Endodermal cell (in vitro differentiated cells): ENCODE data around the gene TNFSF11. TPM values are rescaled to one million over a fixed set of nuclear protein-coding genes. Genes with fewer than 3 reads are reported as not detected.

Experiments
- DNase-seq: peaks from one replicate; pipeline ENCODE4 v3.0.0-alpha.2; 2017
- H3K27ac ChIP-seq: 2 replicates; pipeline ENCODE4 v1.5.1; 2013; ENCODE audit warnings: mild to moderate bottlenecking, low read depth, low read length, moderate library complexity
- H3K27me3 ChIP-seq: 2 replicates; pipeline ENCODE4 v1.6.1; 2013; ENCODE audit warnings: mild to moderate bottlenecking, low read length, moderate library complexity; ENCODE audit not compliant: insufficient read depth, control insufficient read depth, poor library complexity, severe bottlenecking
- H3K36me3 ChIP-seq: 2 replicates; pipeline ENCODE4 v1.7.0; 2013; ENCODE audit warnings: mild to moderate bottlenecking, low read length, moderate library complexity; ENCODE audit not compliant: control insufficient read depth, insufficient read depth
- H3K4me1 ChIP-seq: one replicate; pipeline ENCODE4 v1.7.0; 2013; ENCODE audit warnings: low read length; ENCODE audit not compliant: control insufficient read depth, insufficient read depth
- H3K4me3 ChIP-seq: 2 replicates; pipeline ENCODE4 v1.5.1; 2013; ENCODE audit warnings: mild to moderate bottlenecking, low read length, moderate library complexity
- H3K9ac ChIP-seq: 2 replicates; pipeline ENCODE4 v1.6.1; 2013; ENCODE audit warnings: mild to moderate bottlenecking, low read length, moderate library complexity; ENCODE audit not compliant: poor library complexity, severe bottlenecking; ENCODE audit errors: extremely low read depth
- H3K9me3 ChIP-seq: 2 replicates; pipeline ENCODE4 v1.6.1; 2013; ENCODE audit warnings: mild to moderate bottlenecking, low read length, moderate library complexity; ENCODE audit not compliant: control insufficient read depth
- H3K27ac Mint-ChIP-seq: 2 replicates; pipeline ENCODE4 v1.8.0; 2020; ENCODE audit warnings: mixed read lengths
- H3K27me3 Mint-ChIP-seq: 2 replicates; pipeline ENCODE4 v1.8.0; 2021; ENCODE audit warnings: mild to moderate bottlenecking, mixed read lengths; ENCODE audit not compliant: insufficient read depth
- H3K36me3 Mint-ChIP-seq: 2 replicates; pipeline ENCODE4 v1.8.0; 2020; ENCODE audit warnings: low read depth, mixed read lengths
- H3K4me1 Mint-ChIP-seq: 2 replicates; pipeline ENCODE4 v1.8.0; 2020; ENCODE audit warnings: mixed read lengths
- H3K4me3 Mint-ChIP-seq: 2 replicates; pipeline ENCODE4 v1.8.0; 2020; ENCODE audit warnings: mild to moderate bottlenecking, moderate library complexity, mixed read lengths
- H3K9me3 Mint-ChIP-seq: 2 replicates; pipeline ENCODE4 v1.8.0; 2020; ENCODE audit warnings: mild to moderate bottlenecking, mixed read lengths
- WGBS, 2 experiments: methylation state at CpG; one replicate each; pipeline versions ENCODE4 v1.1.5 to v1.1.7; 2013; ENCODE audit warnings: missing lambda C conversion rate in 2 of 2, mixed read lengths in 1 of 2; ENCODE audit not compliant: insufficient coverage in 1 of 2, insufficient read length in 1 of 2; 5-methylcytosine and 5-hydroxymethylcytosine counted together
- total RNA-seq, 2 donors: library from RNA; stranded (reverse); fragmentation: NEBNext Ultra II Directional in 1 of 2; extraction: Animal tissue kit (Norgen Biotek cat#: 25700) in 1 of 2; gene quantifications; 2 replicates in 1 of 2; 3 replicates in 1 of 2; pipeline ENCODE4 v1.2.1, GENCODE V29; 2021
- TF ChIP-seq, protein P1 (sequence below): fragments of 200-600 bp; sonication (generic); conservative IDR thresholded peaks from 2 replicates; pipeline ENCODE4 v1.5.0; 2021; ENCODE audit warnings: antibody characterized with exemption, mild to moderate bottlenecking

Gene TNFSF11
- total RNA-seq, 2 donors from 2014 or later = 0.53 to 1.1 TPM

DNA sequence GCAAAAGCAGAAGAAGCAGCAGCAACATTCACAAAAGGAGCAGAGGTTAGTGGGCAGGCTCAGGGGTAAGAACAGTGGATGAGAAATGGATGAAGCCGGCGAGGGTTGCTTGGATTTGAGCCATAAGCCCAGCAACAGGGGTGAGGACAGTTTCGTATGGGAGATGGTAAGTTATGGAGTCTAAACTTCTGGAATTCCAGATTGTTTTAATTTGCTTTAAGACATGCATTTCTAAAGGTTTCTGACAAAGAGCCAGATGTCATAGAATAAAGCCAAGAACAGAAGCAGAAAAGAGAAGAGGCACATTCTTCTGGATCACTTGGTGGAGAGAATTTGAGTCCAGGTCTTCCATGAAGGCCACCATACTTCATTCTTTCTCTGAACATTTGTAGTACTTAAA is 76.6 kb downstream of the TNFSF11 start:
- Histone ChIP-seq H3K36me3 (no peaks in the 10 kb centered on the region), H3K27ac (no peak overlapping the region), H3K4me1 (peaks cover 1% of the 10 kb centered on the region), H3K27me3 (peaks cover 21% of the 10 kb centered on the region), H3K9me3 (no peaks in the 10 kb centered on the region), H3K9ac (no peak overlapping the region), H3K4me3 (no peak overlapping the region)
- H3K4me3 Mint-ChIP-seq = no peak overlapping the region
- H3K36me3 Mint-ChIP-seq = no peaks in the 10 kb centered on the region
- 88 to 89% methylated on average over 3 of the region's 3 CpGs for WGBS, 2 experiments
- peaks cover 2% of the 10 kb centered on the region for H3K9me3 Mint-ChIP-seq
- peaks cover 16% of the 10 kb centered on the region for H3K4me1 Mint-ChIP-seq
- H3K27me3 Mint-ChIP-seq = peaks cover 24% of the 10 kb centered on the region
- DNase-seq = no peak
- TF ChIP-seq, protein P1, sequence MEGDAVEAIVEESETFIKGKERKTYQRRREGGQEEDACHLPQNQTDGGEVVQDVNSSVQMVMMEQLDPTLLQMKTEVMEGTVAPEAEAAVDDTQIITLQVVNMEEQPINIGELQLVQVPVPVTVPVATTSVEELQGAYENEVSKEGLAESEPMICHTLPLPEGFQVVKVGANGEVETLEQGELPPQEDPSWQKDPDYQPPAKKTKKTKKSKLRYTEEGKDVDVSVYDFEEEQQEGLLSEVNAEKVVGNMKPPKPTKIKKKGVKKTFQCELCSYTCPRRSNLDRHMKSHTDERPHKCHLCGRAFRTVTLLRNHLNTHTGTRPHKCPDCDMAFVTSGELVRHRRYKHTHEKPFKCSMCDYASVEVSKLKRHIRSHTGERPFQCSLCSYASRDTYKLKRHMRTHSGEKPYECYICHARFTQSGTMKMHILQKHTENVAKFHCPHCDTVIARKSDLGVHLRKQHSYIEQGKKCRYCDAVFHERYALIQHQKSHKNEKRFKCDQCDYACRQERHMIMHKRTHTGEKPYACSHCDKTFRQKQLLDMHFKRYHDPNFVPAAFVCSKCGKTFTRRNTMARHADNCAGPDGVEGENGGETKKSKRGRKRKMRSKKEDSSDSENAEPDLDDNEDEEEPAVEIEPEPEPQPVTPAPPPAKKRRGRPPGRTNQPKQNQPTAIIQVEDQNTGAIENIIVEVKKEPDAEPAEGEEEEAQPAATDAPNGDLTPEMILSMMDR = no peak
- no peak overlapping the region for H3K27ac Mint-ChIP-seq

DNA sequence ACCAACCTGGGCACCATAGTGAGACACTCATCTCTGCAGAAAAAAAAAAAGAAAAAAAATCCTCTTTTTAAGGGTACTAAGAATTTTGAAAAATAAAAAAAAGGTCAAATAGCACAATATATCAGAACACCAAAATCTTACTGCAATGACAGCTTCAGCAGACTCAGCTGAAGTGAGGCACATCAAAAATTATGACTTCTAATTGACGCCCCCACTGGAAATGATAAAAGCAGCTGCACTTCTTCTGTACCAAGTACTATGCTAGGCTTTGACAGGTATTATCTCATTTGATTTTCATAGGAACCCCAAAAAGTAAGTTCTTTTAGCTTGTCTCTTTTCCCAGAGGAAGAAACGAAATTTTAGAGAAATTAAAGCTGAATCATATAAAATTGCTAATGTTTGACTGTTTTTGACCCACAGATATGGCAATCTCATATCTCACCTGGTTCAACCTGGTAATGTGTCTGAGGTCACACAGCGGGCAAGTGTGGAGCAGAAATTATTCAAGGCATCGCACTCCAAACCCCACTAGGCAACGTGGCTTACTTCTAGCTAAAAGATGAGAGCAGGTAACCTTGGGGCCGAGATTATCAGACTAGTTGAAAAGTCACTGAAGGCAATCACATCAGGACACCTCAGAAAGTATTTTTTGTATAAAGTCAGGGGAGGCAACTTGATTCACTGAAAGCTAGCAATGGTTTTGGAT is 78.1 kb downstream of the TNFSF11 start:
- peaks cover 23% of the 10 kb centered on the region for H3K27me3 ChIP-seq
- H3K4me1 Mint-ChIP-seq = peaks cover 31% of the 10 kb centered on the region

DNA sequence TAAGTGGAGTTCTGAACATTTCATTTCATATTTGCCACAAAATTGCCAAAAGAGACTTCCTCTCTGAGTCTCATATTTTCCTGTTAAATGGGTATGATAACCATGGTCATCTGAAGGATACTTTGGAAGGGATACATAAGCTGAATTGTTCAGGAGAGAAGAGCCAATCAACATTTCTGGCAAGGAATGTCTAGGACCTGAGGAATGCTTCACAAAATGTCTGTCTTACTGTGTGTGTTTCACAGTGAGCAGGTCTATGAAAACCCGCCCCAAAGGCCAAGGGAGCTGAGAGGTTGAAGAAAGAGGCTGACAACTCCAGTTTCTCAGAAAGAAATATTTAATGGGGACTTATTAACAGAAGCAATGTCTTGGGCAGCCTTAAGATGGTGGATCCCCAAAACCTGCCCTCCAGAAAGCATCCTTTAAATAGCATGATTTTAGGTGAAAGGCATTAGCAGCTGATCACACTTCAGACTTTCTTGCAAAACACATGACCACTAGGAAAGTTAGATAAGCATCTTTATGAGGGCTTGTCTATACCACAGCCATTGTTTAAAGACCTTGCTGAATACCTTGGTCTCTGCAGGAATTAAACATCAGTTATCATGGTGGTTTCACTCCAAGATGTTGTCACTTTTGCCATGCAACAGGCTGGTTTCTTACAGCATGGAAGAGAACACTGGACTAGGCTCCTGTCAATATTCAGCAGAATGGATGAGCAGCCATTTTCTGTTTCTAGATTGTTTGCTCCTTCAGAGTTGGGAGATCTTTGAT is 78.9 kb downstream of the TNFSF11 start:
- Histone ChIP-seq H3K27me3 (peaks cover 30% of the 10 kb centered on the region), H3K27ac (no peak overlapping the region), H3K9ac (no peak overlapping the region), H3K4me3 (no peak overlapping the region), H3K4me1 (peaks cover 5% of the 10 kb centered on the region), H3K36me3 (no peaks in the 10 kb centered on the region), H3K9me3 (no peaks in the 10 kb centered on the region)
- Mint-ChIP-seq H3K27ac (no peak overlapping the region), H3K4me3 (no peak overlapping the region), H3K27me3 (peaks cover 29% of the 10 kb centered on the region), H3K36me3 (no peaks in the 10 kb centered on the region), H3K9me3 (peaks cover 2% of the 10 kb centered on the region), H3K4me1 (peaks cover 35% of the 10 kb centered on the region)
- 94 to 100% methylated on average over 1 of the region's 1 CpG for WGBS, 2 experiments
- TF ChIP-seq, protein P1 = no peak
- DNase-seq = no peak

More for the DNA sequence above, 78.1 kb downstream of the TNFSF11 start:
- no peaks in the 10 kb centered on the region for H3K9me3 ChIP-seq
- no peak overlapping the region for H3K9ac ChIP-seq
- no peaks in the 10 kb centered on the region for H3K36me3 Mint-ChIP-seq
- peaks cover 24% of the 10 kb centered on the region for H3K27me3 Mint-ChIP-seq
- H3K4me1 ChIP-seq = peaks cover 5% of the 10 kb centered on the region
- H3K9me3 Mint-ChIP-seq = peaks cover 2% of the 10 kb centered on the region
- H3K36me3 ChIP-seq = no peaks in the 10 kb centered on the region
- H3K27ac Mint-ChIP-seq = no peak overlapping the region
- no peak overlapping the region for H3K4me3 ChIP-seq
- whole genome bisulfite sequencing, 2 experiments = 95 to 100% methylated on average over 5 to 6 of the region's 6 CpGs
- TF ChIP-seq, protein P1 = no peak
- H3K4me3 Mint-ChIP-seq = no peak overlapping the region
- H3K27ac ChIP-seq = no peak overlapping the region
- DNase-seq = no peak
